Measurements from ENCODE around the gene ACADSB.

DNA sequence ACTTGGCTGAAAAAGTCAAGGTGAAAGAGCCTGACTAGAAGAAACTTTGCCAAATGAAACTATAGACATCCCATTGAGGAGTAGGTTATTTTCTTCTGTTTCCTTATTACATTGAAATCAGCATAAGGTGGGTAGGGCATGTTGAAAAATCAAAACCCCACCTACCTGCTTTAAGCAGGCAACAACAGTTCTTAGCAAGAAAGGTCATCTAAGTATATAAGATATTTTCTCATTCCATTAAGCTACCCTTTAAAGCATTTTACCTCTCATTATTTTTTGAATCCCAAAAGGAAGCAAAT, 30.8 kb downstream of the ACADSB start:
- TF ChIP-seq, protein P1, sequence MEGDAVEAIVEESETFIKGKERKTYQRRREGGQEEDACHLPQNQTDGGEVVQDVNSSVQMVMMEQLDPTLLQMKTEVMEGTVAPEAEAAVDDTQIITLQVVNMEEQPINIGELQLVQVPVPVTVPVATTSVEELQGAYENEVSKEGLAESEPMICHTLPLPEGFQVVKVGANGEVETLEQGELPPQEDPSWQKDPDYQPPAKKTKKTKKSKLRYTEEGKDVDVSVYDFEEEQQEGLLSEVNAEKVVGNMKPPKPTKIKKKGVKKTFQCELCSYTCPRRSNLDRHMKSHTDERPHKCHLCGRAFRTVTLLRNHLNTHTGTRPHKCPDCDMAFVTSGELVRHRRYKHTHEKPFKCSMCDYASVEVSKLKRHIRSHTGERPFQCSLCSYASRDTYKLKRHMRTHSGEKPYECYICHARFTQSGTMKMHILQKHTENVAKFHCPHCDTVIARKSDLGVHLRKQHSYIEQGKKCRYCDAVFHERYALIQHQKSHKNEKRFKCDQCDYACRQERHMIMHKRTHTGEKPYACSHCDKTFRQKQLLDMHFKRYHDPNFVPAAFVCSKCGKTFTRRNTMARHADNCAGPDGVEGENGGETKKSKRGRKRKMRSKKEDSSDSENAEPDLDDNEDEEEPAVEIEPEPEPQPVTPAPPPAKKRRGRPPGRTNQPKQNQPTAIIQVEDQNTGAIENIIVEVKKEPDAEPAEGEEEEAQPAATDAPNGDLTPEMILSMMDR (IDR thresholded peaks at IDR 0.05): no peak
- no peak for TF ChIP-seq POLR2A (IDR thresholded peaks at IDR 0.05)
